Measurements from ENCODE around the gene RPS25.

- TF ChIP-seq RBM39 (optimal IDR thresholded peaks at IDR 0.05; ENCODE audit: low read depth, low read length) (no peak), CCAR2 (IDR thresholded peaks at IDR 0.05; ENCODE audit: low read depth, low read length) (no peak)
These were observed 23.8 kb upstream of the RPS25 start for GRCh38 chr11:119041821-119042514.

All from K562 (cell line).